Right ventricle myocardium inferior (tissue), 1 donor: Measurements from ENCODE around the gene EYA2. TPM values are rescaled to one million over a fixed set of nuclear protein-coding genes. Genes with fewer than 3 reads are reported as not detected.
A peak's percentile ranks its signal among the peaks of the same experiment; 100 is the strongest.

Experiments
- ATAC-seq: fragments of 200-7000 bp; cut with Tn5 transposase; one replicate; pipeline ENCODE4 v1.9.1; 2020; ENCODE audit warnings: mild to moderate bottlenecking, moderate library complexity
- DNase-seq: peaks from one replicate; pipeline ENCODE4 v3.0.0; 2021; ENCODE audit errors: missing footprints
- intact Hi-C: fragments of 100-400 bp; cut with DNase I; formaldehyde crosslinking; loops from one replicate; pipeline ENCODE4 v1.11.0; 2022
- total RNA-seq: library from RNA; stranded (reverse); fragmentation: NEBNext Ultra II Directional; extraction: Animal tissue kit (Norgen Biotek cat#: 25700); gene quantifications from one replicate; pipeline ENCODE4 v1.2.1, GENCODE V29; 2021
- donor health status: DM: no; HTN: yes; CAD: no; lungs with severe emphysema.

Gene EYA2
- total RNA-seq, 1 donor from 2014 or later = 1.5 TPM

GRCh38 chr20:47210470-47210869, 315.8 kb downstream of the EYA2 start:
- no peak for DNase-seq
- intact Hi-C loops = no loop called here
- no peak for ATAC-seq

- intact Hi-C loops = no loop called here
- ATAC-seq (no peak), DNase-seq (no peak)
Measured at GRCh38 chr20:47211036-47211435, 316.4 kb downstream of the EYA2 start.

GRCh38 chr20:47212606-47213207, 318.1 kb downstream of the EYA2 start:
- intact Hi-C loops = no loop called here
- DNase-seq (no peak), ATAC-seq (peak; percentile 18)

GRCh38 chr20:47213966-47214365, 319.3 kb downstream of the EYA2 start:
- peak; percentile 70 for ATAC-seq
- intact Hi-C loops = no loop called here

GRCh38 chr20:47215653-47216397, 321.2 kb downstream of the EYA2 start:
- ATAC-seq = no peak
- intact Hi-C loops = loop anchor here (5.0 kb wide), 1 partner anchor 36 kb away; no protein-coding TSS in a partner anchor
- no peak for DNase-seq

More at GRCh38 chr20:47213966-47214365, 319.3 kb downstream of the EYA2 start:
- DNase-seq = no peak

GRCh38 chr20:47216819-47217410, 322.3 kb downstream of the EYA2 start:
- ATAC-seq (no peak), DNase-seq (no peak)
- intact Hi-C loops = loop anchor here (5.0 kb wide), 1 partner anchor 35 kb away; no protein-coding TSS in a partner anchor

- DNase-seq = no peak
- intact Hi-C loops = loop anchor here (5.0 kb wide), 1 partner anchor 35 kb away; no protein-coding TSS in a partner anchor
- ATAC-seq = peak; percentile 48
Measured at GRCh38 chr20:47217482-47218446, 323.1 kb downstream of the EYA2 start.

GRCh38 chr20:47220161-47220582, 325.5 kb downstream of the EYA2 start:
- DNase-seq = no peak
- ATAC-seq = no peak
- intact Hi-C loops = no loop called here

- no peak for DNase-seq
- ATAC-seq = no peak
- intact Hi-C loops = no loop called here
Measured at GRCh38 chr20:47221036-47221625, 326.5 kb downstream of the EYA2 start.

- no peak for DNase-seq
- intact Hi-C loops = no loop called here
- no peak for ATAC-seq
Measured at GRCh38 chr20:47222468-47223119, 328.0 kb downstream of the EYA2 start.

GRCh38 chr20:47223896-47224295, 329.3 kb downstream of the EYA2 start:
- DNase-seq (no peak), ATAC-seq (no peak)
- intact Hi-C loops = no loop called here

- DNase-seq = no peak
Measured at GRCh38 chr20:47224300-47224791, 329.7 kb downstream of the EYA2 start.

GRCh38 chr20:47224857-47225256, 330.2 kb downstream of the EYA2 start:
- DNase-seq (no peak), ATAC-seq (no peak)
- intact Hi-C loops = no loop called here

More at GRCh38 chr20:47224300-47224791, 329.7 kb downstream of the EYA2 start:
- intact Hi-C loops = no loop called here
- no peak for ATAC-seq

- intact Hi-C loops = no loop called here
- ATAC-seq (no peak), DNase-seq (no peak)
Measured at GRCh38 chr20:47225458-47225857, 330.8 kb downstream of the EYA2 start.

- DNase-seq (no peak), ATAC-seq (no peak)
- intact Hi-C loops = no loop called here
Measured at GRCh38 chr20:47227119-47227518, 332.5 kb downstream of the EYA2 start.

GRCh38 chr20:47227576-47227975, 332.9 kb downstream of the EYA2 start:
- intact Hi-C loops = no loop called here
- DNase-seq = no peak
- ATAC-seq = no peak

- ATAC-seq (peak; percentile 87), DNase-seq (no peak)
- intact Hi-C loops = no loop called here
Measured at GRCh38 chr20:47228654-47229053, 334.0 kb downstream of the EYA2 start.

- DNase-seq (no peak), ATAC-seq (no peak)
- intact Hi-C loops = no loop called here
Measured at GRCh38 chr20:47230811-47231256, 336.2 kb downstream of the EYA2 start.
